GM19351 (cell line): ENCODE data around the gene DOCK2.
A peak's percentile ranks its signal among the peaks of the same experiment; 100 is the strongest.

ENCODE experiments used
- ATAC-seq: cut with Tn5 transposase; IDR thresholded peaks from one replicate; pipeline ENCODE4 v1.9.1; 2021; ENCODE audit warnings: mild to moderate bottlenecking, moderate library complexity; ENCODE audit not compliant: unreplicated experiment

Gene DOCK2

DNA sequence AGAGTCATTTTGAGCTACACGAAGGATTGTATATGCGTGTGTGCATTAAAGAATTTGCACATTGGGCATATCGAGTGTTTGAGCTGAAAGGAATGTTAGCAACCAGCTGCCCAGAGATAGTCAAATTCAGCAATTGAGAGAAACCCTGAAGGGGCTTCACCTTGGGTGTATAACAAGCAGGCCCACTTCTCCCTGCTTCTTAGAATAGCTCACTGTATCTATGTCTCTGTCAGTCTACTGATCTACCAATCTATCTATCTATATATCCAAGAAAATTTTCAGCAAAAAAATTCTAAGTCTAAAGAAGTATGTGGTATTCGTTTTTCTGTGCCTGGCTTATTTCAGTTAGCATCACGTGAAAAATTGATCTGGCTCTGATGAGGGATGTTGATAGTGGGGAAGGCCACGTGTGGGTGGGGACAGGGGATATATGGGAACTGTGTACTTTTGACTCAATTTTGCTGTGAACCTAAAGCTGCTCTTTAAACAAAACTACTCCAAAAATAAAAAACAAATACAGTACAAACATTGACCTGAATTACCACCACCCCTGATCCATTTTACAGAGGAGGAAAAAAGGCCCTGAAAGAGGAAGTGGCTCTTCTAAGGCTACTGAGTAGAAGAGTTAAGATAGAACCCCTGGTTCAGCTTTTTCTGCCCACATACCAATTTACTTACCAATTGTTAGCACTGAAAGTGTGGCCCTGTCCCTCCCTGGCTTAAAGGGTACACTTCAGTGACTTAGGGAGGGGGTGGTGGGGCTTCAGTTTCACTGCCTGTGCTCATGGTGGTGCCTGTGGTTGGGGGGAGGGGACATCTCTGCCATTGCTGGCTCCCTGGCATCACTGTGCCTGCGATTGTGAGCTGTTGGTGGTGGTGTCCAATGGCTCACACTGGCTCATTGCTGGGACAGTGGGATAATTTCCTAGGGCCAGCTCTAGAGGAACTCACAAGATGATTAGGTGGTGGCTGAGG lies 141.8 kb downstream of the DOCK2 start:
- peak; percentile 90 for ATAC-seq

DNA sequence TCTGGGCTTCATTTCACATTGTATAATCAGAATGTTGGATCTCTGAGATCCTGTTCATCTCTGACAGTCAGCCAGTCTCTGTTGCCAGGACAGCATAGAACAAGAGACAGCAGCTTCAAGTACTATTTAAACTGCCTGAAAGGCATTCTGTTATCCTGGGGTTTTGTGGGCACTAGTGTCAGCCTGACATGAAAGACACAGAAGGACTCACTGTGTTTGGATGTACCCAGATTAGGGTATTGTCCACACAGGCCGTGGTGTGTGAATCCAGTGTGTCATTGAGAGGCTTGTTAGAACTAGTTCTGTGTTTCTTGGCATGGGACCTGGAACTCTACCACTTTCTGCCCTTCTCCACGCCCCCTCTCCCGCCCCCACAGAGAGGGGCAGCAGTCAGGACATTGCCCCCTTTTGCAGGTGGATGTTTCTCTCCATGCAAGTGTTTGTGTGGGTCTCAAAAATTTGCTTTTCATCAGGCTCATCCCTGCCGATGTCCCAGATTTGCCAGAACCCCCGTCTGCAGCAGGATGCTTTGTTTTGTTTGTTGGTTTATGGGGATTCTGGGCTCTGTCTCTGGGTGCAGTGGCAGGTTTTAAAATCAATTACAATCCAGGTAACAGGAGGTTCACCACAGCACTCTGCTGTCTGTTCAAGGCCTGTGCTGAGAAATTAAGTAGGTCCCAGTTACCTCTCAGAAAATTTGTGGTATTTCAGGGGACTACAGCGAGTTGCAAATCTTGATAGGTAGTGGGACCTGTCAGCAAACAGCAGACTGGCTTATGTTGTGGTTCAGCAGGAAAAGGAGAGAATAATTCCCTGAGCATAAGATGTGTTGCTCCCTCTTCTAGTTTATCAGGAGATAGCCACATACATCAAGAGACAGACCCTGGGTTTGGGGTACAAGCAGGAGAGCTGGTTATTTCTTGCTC lies 144.6 kb downstream of the DOCK2 start:
- no peak for ATAC-seq

GRCh38 chr5:169785771-169786618 lies 148.9 kb downstream of the DOCK2 start:
- ATAC-seq: no peak

DNA sequence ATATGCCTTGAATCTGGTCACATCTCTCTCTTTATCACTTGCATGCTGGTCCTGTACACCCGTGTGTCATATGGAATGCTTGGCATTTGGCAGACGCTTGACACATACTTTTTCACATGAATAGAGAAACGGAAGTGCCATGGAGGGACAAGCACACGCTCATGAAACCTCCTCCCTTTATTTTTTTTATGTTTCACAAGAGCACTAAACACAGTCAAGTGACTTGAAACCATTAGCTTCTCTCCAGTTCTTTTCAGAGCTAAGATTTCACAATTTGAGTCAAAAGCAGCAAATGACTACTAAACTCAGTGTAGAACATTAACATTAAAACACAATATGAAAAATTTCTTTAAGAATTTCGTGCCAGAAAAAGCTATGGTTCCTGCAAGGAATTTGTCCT lies 151.1 kb downstream of the DOCK2 start:
- ATAC-seq: no peak

DNA sequence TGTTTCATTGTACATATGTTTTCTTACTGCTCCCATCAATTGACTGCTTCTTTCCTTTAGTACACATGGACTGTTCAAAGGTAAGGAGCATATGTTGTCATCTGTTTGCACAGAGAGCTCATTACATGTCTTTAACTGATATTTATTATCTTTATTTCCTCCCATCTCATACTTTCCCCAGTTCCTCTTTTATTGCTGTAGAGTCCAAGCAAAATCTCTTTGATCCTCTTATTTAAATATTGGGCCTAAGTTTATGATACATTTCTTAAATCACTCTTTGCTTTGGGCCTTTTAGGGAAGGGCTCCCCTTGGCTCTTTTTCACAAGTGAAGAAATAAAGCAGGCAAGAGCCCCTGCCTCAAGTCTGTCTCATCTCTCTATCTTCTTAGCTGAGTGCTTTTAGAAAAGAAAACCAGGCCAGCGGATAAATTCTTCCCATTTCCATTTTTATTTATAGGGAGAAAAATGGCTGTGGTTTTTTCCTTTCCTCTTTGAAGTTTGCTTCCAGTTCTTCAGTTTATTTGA lies 152.4 kb downstream of the DOCK2 start:
- no peak for ATAC-seq

- no peak for ATAC-seq
Measured at GRCh38 chr5:169791251-169791650, 154.2 kb downstream of the DOCK2 start.

GRCh38 chr5:169795338-169795737 lies 158.3 kb downstream of the DOCK2 start:
- ATAC-seq: no peak

DNA sequence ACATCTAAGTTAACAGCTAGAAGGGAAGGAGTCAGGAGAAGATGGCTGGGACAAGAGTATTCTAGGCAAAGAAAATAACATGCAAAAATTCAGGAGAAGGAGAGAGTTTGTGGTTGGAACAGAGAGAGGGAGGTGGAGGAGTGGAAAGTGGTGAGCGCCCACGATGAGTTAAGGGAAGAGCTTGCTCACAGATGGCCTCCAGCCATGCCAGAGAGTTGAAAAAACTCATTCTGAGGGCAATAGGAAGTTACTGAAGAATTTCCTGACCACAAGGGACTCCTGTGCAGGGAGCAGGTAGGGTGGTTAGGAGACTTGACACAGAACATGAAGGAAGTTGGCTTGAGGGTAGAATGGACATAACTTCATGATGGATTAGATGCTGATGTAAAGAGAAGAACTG lies 159.7 kb downstream of the DOCK2 start:
- no peak for ATAC-seq

- no peak for ATAC-seq
Measured at GRCh38 chr5:169797577-169797976, 160.5 kb downstream of the DOCK2 start.

DNA sequence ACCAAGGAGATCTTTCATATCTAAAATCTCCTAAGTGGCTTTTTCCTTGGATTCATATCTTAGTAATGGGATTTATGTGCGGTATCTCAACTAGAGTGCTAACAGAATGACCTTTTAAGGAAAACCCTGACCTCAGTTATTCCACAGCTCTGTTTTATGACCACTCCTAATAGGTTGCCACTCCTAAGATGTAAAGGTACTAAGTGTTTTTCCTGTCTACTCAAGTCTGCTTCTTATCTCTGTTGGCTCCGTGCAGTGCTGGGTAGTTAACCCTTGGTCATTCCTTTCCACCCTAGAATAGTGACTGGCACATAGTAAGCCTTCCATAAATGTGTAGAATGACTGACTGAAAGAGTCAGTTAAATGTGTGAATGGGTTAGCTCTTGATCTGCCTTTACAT lies 161.4 kb downstream of the DOCK2 start:
- ATAC-seq: no peak

- ATAC-seq: no peak
Measured at GRCh38 chr5:169798906-169799660, 162.0 kb downstream of the DOCK2 start.

DNA sequence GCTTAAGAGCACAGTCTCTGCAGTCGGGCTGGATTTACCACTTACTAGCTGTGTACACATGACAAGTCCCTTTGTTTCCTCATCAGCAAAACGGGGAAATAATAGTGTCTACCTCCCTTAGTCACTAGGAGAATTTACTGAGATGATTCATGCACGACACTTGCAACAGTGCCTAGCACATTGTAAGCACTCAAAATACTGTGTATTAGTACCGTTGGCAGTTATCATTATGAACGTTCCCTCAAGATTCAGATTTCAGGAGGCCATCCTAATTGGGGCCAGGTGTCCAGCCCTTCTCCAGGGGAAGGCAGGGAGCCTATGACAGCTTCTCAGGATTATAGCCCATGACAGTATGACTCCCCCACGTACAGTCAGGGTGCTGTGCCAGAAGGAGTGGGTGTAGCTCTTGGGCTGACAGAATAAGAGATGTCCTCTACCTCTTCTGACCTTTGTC lies 164.3 kb downstream of the DOCK2 start:
- no peak for ATAC-seq

GRCh38 chr5:169801781-169802180 lies 164.7 kb downstream of the DOCK2 start:
- ATAC-seq: no peak

DNA sequence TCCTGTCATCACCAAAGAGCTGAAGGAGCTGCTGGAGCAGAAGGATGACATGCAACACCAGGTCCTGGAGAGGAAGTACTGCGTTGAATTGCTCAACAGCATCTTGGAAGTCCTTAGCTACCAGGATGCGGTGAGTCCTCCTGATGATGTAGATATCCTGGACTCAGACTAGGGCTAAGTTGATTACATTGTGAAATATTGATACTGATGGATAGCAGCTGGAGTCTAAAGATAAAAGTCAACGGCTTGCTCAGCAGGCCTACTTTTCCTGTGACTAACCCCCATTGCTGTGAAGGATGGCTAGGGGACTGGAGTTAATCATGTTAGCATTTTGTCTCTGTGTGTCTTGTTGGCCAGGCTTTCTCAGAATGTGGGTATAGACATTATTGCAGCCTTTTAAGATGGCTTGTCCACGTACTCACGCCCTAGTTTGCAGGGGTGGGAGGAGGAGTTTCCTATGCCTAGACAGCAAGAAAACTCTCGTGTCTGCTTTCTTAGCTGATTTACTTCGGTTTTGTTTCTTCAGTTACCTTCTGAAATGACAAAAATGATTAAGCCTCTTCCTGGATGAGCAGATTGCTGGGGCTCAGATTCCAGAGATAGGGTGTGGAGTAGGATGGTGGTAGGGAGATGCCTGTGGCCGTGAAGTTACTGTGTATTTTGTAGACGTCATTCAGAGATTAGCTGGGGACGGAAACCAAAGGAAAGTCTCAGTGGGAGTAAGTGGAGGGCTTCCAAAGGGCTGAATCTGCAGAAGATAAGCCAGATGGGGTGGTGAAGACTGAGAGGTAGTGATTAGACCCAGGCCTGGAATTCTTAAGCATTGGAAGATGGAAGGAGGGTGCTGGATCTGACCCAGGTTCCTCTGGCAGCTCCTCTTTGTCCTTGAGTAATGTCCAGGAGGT lies 166.3 kb downstream of the DOCK2 start:
- no peak for ATAC-seq

- ATAC-seq: no peak
Measured at GRCh38 chr5:169804861-169805260, 167.8 kb downstream of the DOCK2 start.

DNA sequence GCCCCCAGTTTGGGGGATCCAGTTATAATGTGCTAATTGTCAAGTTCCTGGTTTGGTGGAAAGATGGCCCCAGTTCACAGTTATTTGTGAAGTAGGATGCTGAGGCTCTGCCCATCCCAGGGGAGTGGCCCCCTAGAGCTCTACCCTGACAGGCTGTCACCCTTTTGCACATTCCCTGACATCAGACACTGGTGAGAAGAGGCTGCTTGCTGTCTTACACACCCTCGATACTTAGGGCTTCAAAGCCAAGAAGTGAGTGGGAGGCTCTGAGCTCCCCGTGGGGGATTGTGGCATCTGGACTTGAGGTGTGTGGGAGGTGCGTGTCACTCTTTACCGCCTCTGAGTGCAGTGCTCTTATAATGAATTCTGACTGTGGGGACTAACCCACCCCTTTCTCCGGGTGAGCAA lies 168.5 kb downstream of the DOCK2 start:
- peak; percentile 82 for ATAC-seq

GRCh38 chr5:169805937-169806700 lies 169.0 kb downstream of the DOCK2 start:
- ATAC-seq: peak; percentile 62

DNA sequence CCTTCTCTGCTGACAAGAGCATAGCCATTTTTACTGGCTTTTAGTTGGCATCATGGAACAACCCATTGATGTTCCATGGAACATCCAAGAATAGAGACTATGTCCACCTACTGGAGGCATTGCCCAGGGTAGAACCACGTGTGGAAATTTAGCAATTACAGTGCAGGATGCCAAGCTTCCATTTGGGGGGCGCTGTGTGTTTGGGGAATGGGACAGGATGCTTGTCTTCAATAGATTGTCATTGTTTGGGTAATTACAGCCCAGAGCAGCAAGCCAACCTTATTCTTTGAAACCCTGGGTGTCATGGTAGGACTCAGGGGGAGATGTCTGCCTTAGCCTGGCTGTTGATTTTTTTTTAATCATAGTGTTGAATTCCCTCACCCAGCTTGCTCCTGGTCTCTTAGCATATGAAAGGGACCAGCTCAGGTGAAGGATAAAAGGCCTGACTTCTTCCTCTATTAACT lies 171.1 kb downstream of the DOCK2 start:
- no peak for ATAC-seq
